NCI-H1930 (cell line): ENCODE data around the gene PKIG.
"Not testable (repeated sequence)": the region's sequence is repeated elsewhere in the genome, so short reads cannot be mapped to it uniquely, and the experiment has no call there.

Source experiments
- DNase-seq, 2 experiments: peaks; one replicate each; lab custom pipeline; 2025; lab: John Stamatoyannopoulos, UW

Gene PKIG

GRCh38 chr20:44582311-44583025 is at the start of gene PKIG:
Gene PKIG (plus strand): TSS chr20:44582579. CDS start chr20:44614557, 31,978 bp downstream.
- DNase-seq = no peak

GRCh38 chr20:44532981-44533331 is 49.4 kb upstream of the PKIG start:
- no peak for DNase-seq

- DNase-seq = no peak
Measured at GRCh38 chr20:44533928-44534327, 48.5 kb upstream of the PKIG start.

- DNase-seq = no peak
Measured at GRCh38 chr20:44536175-44536574, 46.2 kb upstream of the PKIG start.

GRCh38 chr20:44537993-44538392 is 44.4 kb upstream of the PKIG start:
- DNase-seq = no peak

GRCh38 chr20:44540834-44541233 is 41.5 kb upstream of the PKIG start:
- DNase-seq = no peak

- no peak for DNase-seq
Measured at GRCh38 chr20:44541992-44542391, 40.4 kb upstream of the PKIG start.

- no peak for DNase-seq
Measured at GRCh38 chr20:44542890-44543289, 39.5 kb upstream of the PKIG start.

GRCh38 chr20:44543358-44543757 is 39.0 kb upstream of the PKIG start:
- DNase-seq = no peak

GRCh38 chr20:44544263-44544662 is 38.1 kb upstream of the PKIG start:
- no peak for DNase-seq

- DNase-seq = no peak
Measured at GRCh38 chr20:44547419-44547818, 35.0 kb upstream of the PKIG start.

- no peak for DNase-seq
Measured at GRCh38 chr20:44549123-44549522, 33.3 kb upstream of the PKIG start.

- DNase-seq = no peak
Measured at GRCh38 chr20:44552050-44552449, 30.3 kb upstream of the PKIG start.

GRCh38 chr20:44552568-44552949 is 29.8 kb upstream of the PKIG start:
- no peak for DNase-seq

- no peak for DNase-seq
Measured at GRCh38 chr20:44552950-44553908, 29.1 kb upstream of the PKIG start.

GRCh38 chr20:44559302-44559701 is 23.1 kb upstream of the PKIG start:
- no peak for DNase-seq

GRCh38 chr20:44560229-44560628 is 22.1 kb upstream of the PKIG start:
- DNase-seq = no peak

GRCh38 chr20:44560818-44561217 is 21.6 kb upstream of the PKIG start:
- DNase-seq = not testable (repeated sequence)

GRCh38 chr20:44561876-44562275 is 20.5 kb upstream of the PKIG start:
- no peak for DNase-seq

- no peak for DNase-seq
Measured at GRCh38 chr20:44566018-44566417, 16.4 kb upstream of the PKIG start.

GRCh38 chr20:44566811-44567210 is 15.6 kb upstream of the PKIG start:
- no peak for DNase-seq

GRCh38 chr20:44570367-44570766 is 12.0 kb upstream of the PKIG start:
- DNase-seq = no peak

- DNase-seq = no peak
Measured at GRCh38 chr20:44571362-44571988, 10.9 kb upstream of the PKIG start.
